HL-60 (cell line): ENCODE measurements around the gene KIRREL2.

ENCODE experiments used
- DNase-seq, 2 experiments: peaks; one replicate each; pipeline ENCODE4 v3.0.0-alpha.2; 2010 to 2020; ENCODE audit warnings: low read depth in 1 of 2, low spot score in 1 of 2
- H3K27ac ChIP-seq: fragments of 250-450 bp; sonication (Bioruptor Pico); replicated peaks from 2 replicates; pipeline ENCODE4 v1.5.1; 2020; ENCODE audit warnings: mild to moderate bottlenecking, moderate library complexity
- H3K27me3 ChIP-seq: fragments of 250-450 bp; sonication (Bioruptor Pico); 2 replicates; pipeline ENCODE4 v1.5.1; 2021; ENCODE audit warnings: mild to moderate bottlenecking, moderate library complexity; ENCODE audit not compliant: insufficient read depth, poor library complexity, severe bottlenecking
- H3K4me3 ChIP-seq: replicated peaks from 2 replicates; pipeline ENCODE4 v1.5.1; 2011; ENCODE audit warnings: mild to moderate bottlenecking, control low read depth, low read length; ENCODE audit not compliant: insufficient read depth
- GABPA ChIP-seq: IDR thresholded peaks from 2 replicates; pipeline ENCODE4 v1.6.1; 2012; ENCODE audit warnings: low read depth
- POLR2AphosphoS5 ChIP-seq: IDR thresholded peaks from 2 replicates; pipeline ENCODE4 v1.6.1; 2012; ENCODE audit warnings: low read depth
- SPI1 ChIP-seq: IDR thresholded peaks from 2 replicates; pipeline ENCODE4 v1.6.1; 2012; ENCODE audit warnings: low read depth, mild to moderate bottlenecking, borderline replicate concordance
- TF ChIP-seq, protein P1 (sequence below): IDR thresholded peaks from one replicate; pipeline ENCODE4 v1.5.1; 2011; ENCODE audit warnings: low read length, control low read depth, inconsistent platforms; ENCODE audit not compliant: insufficient read depth
- TF ChIP-seq, protein P2 (sequence below): IDR thresholded peaks from 2 replicates; pipeline ENCODE4 v1.6.1; 2012; ENCODE audit warnings: low read depth; ENCODE audit not compliant: insufficient replicate concordance

KIRREL2 gene

DNA sequence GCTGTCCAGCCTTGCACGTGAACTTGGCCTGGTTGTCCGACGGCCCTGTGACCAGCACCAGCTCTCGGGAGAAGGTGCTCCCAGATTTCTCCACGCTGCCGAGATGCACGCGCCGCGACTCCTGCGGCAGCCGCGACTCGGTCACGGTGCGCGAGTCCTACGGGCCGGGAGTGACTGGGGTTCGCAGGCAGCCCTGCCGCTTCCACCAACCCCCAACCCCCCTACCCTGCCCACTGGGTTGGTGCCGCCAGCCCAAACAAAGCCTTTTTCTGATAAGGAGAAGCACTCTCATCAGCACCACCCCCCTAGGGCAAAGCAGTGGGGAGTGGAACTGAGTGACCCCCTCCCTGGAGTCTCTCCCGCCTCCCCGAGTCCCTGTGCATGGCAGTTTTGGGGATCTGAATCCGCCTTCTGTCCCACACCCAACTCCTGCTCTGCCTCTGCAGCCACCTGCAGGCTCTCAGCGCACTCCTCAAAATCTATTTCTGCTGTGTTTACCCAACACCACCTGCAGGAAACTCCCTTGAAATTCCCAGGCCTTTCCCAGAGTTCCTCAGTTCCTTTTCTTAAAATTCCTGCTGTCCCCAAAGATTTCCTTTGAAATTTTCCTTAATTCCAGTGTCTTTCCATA, 10.6 kb upstream of the KIRREL2 start:
- peaks cover 43% of the 10 kb centered on the region for H3K27me3 ChIP-seq
- DNase-seq, result no peak
- no peak overlapping the region for H3K27ac ChIP-seq
- TF ChIP-seq GABPA, result no peak
- no peak for TF ChIP-seq POLR2AphosphoS5
- TF ChIP-seq SPI1, result no peak
- TF ChIP-seq, protein P1, sequence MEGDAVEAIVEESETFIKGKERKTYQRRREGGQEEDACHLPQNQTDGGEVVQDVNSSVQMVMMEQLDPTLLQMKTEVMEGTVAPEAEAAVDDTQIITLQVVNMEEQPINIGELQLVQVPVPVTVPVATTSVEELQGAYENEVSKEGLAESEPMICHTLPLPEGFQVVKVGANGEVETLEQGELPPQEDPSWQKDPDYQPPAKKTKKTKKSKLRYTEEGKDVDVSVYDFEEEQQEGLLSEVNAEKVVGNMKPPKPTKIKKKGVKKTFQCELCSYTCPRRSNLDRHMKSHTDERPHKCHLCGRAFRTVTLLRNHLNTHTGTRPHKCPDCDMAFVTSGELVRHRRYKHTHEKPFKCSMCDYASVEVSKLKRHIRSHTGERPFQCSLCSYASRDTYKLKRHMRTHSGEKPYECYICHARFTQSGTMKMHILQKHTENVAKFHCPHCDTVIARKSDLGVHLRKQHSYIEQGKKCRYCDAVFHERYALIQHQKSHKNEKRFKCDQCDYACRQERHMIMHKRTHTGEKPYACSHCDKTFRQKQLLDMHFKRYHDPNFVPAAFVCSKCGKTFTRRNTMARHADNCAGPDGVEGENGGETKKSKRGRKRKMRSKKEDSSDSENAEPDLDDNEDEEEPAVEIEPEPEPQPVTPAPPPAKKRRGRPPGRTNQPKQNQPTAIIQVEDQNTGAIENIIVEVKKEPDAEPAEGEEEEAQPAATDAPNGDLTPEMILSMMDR, result no peak
- TF ChIP-seq, protein P2, sequence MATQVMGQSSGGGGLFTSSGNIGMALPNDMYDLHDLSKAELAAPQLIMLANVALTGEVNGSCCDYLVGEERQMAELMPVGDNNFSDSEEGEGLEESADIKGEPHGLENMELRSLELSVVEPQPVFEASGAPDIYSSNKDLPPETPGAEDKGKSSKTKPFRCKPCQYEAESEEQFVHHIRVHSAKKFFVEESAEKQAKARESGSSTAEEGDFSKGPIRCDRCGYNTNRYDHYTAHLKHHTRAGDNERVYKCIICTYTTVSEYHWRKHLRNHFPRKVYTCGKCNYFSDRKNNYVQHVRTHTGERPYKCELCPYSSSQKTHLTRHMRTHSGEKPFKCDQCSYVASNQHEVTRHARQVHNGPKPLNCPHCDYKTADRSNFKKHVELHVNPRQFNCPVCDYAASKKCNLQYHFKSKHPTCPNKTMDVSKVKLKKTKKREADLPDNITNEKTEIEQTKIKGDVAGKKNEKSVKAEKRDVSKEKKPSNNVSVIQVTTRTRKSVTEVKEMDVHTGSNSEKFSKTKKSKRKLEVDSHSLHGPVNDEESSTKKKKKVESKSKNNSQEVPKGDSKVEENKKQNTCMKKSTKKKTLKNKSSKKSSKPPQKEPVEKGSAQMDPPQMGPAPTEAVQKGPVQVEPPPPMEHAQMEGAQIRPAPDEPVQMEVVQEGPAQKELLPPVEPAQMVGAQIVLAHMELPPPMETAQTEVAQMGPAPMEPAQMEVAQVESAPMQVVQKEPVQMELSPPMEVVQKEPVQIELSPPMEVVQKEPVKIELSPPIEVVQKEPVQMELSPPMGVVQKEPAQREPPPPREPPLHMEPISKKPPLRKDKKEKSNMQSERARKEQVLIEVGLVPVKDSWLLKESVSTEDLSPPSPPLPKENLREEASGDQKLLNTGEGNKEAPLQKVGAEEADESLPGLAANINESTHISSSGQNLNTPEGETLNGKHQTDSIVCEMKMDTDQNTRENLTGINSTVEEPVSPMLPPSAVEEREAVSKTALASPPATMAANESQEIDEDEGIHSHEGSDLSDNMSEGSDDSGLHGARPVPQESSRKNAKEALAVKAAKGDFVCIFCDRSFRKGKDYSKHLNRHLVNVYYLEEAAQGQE, result no peak
- H3K4me3 ChIP-seq, result no peak overlapping the region

DNA sequence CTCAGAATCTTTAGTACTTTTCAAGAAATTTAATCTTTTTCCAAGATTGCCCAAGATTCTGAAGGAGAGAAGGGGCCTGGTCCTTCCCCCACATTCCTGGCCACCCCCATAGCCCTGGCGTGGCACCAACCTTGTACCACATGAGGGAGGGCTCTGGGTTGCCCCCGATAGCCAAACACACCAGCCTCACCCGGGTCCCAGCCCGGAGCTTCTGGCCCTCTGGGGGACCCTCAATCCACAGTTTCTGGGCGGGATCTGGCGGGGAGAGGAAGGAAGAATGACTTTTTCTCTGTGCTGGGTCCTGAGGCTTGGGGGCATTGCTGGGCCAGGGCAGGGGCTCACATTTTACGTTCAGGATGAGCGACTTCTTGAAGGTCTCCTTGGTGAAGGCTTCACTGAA, 8.8 kb upstream of the KIRREL2 start:
- H3K27me3 ChIP-seq, result peaks cover 49% of the 10 kb centered on the region

DNA sequence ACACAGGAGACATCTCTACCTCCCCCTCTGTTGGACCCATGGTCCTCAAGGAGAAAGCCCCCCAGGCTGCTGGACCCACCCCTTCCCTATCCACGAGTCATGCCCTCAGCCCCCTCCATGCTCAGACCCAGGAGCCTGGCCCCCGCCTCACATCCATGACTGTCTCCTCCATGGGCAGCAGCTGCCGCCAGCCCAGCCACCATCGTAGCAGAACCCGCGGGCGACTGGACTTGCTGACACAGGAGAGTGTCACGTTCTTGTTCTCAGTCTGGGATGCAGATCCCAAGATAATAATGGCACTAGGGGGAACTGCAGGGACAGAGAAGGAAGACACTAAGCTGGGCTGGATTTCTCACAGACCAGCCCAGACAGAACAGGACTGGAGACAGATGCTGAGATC, 8.2 kb upstream of the KIRREL2 start:
- H3K27ac ChIP-seq, result no peak overlapping the region
- TF ChIP-seq GABPA, result no peak
- no peak for TF ChIP-seq SPI1
- TF ChIP-seq, protein P2, result no peak
- TF ChIP-seq, protein P1, result no peak
- no peak for TF ChIP-seq POLR2AphosphoS5
- no peak overlapping the region for H3K4me3 ChIP-seq
- no peak for DNase-seq
- peaks cover 49% of the 10 kb centered on the region for H3K27me3 ChIP-seq

More for the DNA sequence above, 8.8 kb upstream of the KIRREL2 start:
- TF ChIP-seq, protein P2, result no peak
- no peak overlapping the region for H3K4me3 ChIP-seq
- no peak for DNase-seq
- H3K27ac ChIP-seq, result no peak overlapping the region
